ENCODE data around the gene RNF123. TPM values are rescaled to one million over a fixed set of nuclear protein-coding genes. Genes with fewer than 3 reads are reported as not detected.

The RNF123 gene
- total and polyA plus RNA-seq, 2 experiments from 2014 or later: 21.6 to 22.8 TPM

- WGBS, 2 experiments (ENCODE audit: low coverage in 1 of 2, low lambda C conversion rate in 2 of 2, missing lambda C conversion rate in 2 of 2): 95 to 97% methylated on average over 8 of the region's 8 CpGs
- in situ Hi-C loops (cut with MboI): no loop called here
Measured at GRCh38 chr3:49709852-49710251, 20.5 kb downstream of the RNF123 start.

GRCh38 chr3:49711489-49711888, 22.1 kb downstream of the RNF123 start:
- Histone ChIP-seq H3K4me1 (ENCODE audit: insufficient read depth) (no peaks in the 10 kb centered on the region), H3K36me3 (ENCODE audit: low read depth) (no peaks in the 10 kb centered on the region), H3F3A (ENCODE audit: insufficient read depth) (0 out of 2 replicates have a peak, but pooled peaks cover 3% of the 10 kb centered on the region), H3K4me2 (ENCODE audit: unreplicated experiment) (no peak overlapping the region), H3K79me2 (ENCODE audit: insufficient read depth) (no peaks in the 10 kb centered on the region), H3K9ac (no peak overlapping the region), H3K27ac (no peak overlapping the region), H3K27me3 (replicated peaks; ENCODE audit: insufficient read depth) (no peaks in the 10 kb centered on the region), H3K9me2 (ENCODE audit: insufficient read depth) (no peaks in the 10 kb centered on the region), H2AFZ (no peak overlapping the region), H3K9me3 (ENCODE audit: low read depth) (no peaks in the 10 kb centered on the region), H4K20me1 (ENCODE audit: insufficient read depth) (no peaks in the 10 kb centered on the region), H3K4me3 (no peak overlapping the region)
- WGBS, 2 experiments (ENCODE audit: low coverage in 1 of 2, low lambda C conversion rate in 2 of 2, missing lambda C conversion rate in 2 of 2): 96 to 99% methylated on average over 5 of the region's 5 CpGs
- in situ Hi-C loops (cut with MboI): no loop called here
- DNase-seq: no peak
- no peak for TF ChIP-seq EZH2 (IDR thresholded peaks at IDR 0.05; ENCODE audit: insufficient read depth, poor library complexity, severe bottlenecking)
- no peak for TF ChIP-seq EZH2phosphoT487 (IDR thresholded peaks at IDR 0.05; ENCODE audit: insufficient read depth, low read depth)

More at GRCh38 chr3:49709852-49710251, 20.5 kb downstream of the RNF123 start:
- Histone ChIP-seq H3K9me2 (ENCODE audit: insufficient read depth) (no peaks in the 10 kb centered on the region), H3F3A (ENCODE audit: insufficient read depth) (0 out of 2 replicates have a peak, but pooled peaks cover 4% of the 10 kb centered on the region), H3K79me2 (ENCODE audit: insufficient read depth) (no peaks in the 10 kb centered on the region), H3K4me2 (ENCODE audit: unreplicated experiment) (no peak overlapping the region), H3K4me1 (ENCODE audit: insufficient read depth) (no peaks in the 10 kb centered on the region), H3K9ac (no peak overlapping the region), H3K27me3 (replicated peaks; ENCODE audit: insufficient read depth) (no peaks in the 10 kb centered on the region), H2AFZ (no peak overlapping the region), H3K4me3 (no peak overlapping the region), H3K27ac (no peak overlapping the region), H4K20me1 (ENCODE audit: insufficient read depth) (no peaks in the 10 kb centered on the region), H3K9me3 (ENCODE audit: low read depth) (no peaks in the 10 kb centered on the region), H3K36me3 (ENCODE audit: low read depth) (no peaks in the 10 kb centered on the region)
- TF ChIP-seq EZH2 (IDR thresholded peaks at IDR 0.05; ENCODE audit: insufficient read depth, poor library complexity, severe bottlenecking) (no peak), EZH2phosphoT487 (IDR thresholded peaks at IDR 0.05; ENCODE audit: insufficient read depth, low read depth) (no peak)
- no peak for DNase-seq

GRCh38 chr3:49712166-49712565, 22.8 kb downstream of the RNF123 start:
- Histone ChIP-seq H3K4me2 (ENCODE audit: unreplicated experiment) (no peak overlapping the region), H4K20me1 (ENCODE audit: insufficient read depth) (no peaks in the 10 kb centered on the region), H3K9me3 (ENCODE audit: low read depth) (no peaks in the 10 kb centered on the region), H3K36me3 (ENCODE audit: low read depth) (no peaks in the 10 kb centered on the region), H3K9me2 (ENCODE audit: insufficient read depth) (no peaks in the 10 kb centered on the region), H3K4me3 (no peak overlapping the region), H2AFZ (no peak overlapping the region), H3K27ac (no peak overlapping the region), H3K9ac (no peak overlapping the region), H3K4me1 (ENCODE audit: insufficient read depth) (no peaks in the 10 kb centered on the region), H3K79me2 (ENCODE audit: insufficient read depth) (no peaks in the 10 kb centered on the region), H3F3A (ENCODE audit: insufficient read depth) (no peaks in the 10 kb centered on the region), H3K27me3 (replicated peaks; ENCODE audit: insufficient read depth) (no peaks in the 10 kb centered on the region)
- no peak for DNase-seq
- 94 to 95% methylated on average over 11 of the region's 11 CpGs for WGBS, 2 experiments (ENCODE audit: low coverage in 1 of 2, low lambda C conversion rate in 2 of 2, missing lambda C conversion rate in 2 of 2)
- TF ChIP-seq EZH2 (IDR thresholded peaks at IDR 0.05; ENCODE audit: insufficient read depth, poor library complexity, severe bottlenecking) (no peak), EZH2phosphoT487 (IDR thresholded peaks at IDR 0.05; ENCODE audit: insufficient read depth, low read depth) (no peak)
- in situ Hi-C loops (cut with MboI): no loop called here

- Histone ChIP-seq H3K9me3 (ENCODE audit: low read depth) (no peaks in the 10 kb centered on the region), H3K79me2 (ENCODE audit: insufficient read depth) (no peaks in the 10 kb centered on the region), H3K4me1 (ENCODE audit: insufficient read depth) (no peaks in the 10 kb centered on the region), H2AFZ (no peak overlapping the region), H3K36me3 (ENCODE audit: low read depth) (no peaks in the 10 kb centered on the region), H3K27ac (no peak overlapping the region), H3K9me2 (ENCODE audit: insufficient read depth) (no peaks in the 10 kb centered on the region), H4K20me1 (ENCODE audit: insufficient read depth) (no peaks in the 10 kb centered on the region), H3K4me2 (ENCODE audit: unreplicated experiment) (no peak overlapping the region), H3K4me3 (no peak overlapping the region), H3F3A (ENCODE audit: insufficient read depth) (no peaks in the 10 kb centered on the region), H3K27me3 (replicated peaks; ENCODE audit: insufficient read depth) (no peaks in the 10 kb centered on the region), H3K9ac (no peak overlapping the region)
- DNase-seq: no peak
- no peak for TF ChIP-seq EZH2 (IDR thresholded peaks at IDR 0.05; ENCODE audit: insufficient read depth, poor library complexity, severe bottlenecking)
- no peak for TF ChIP-seq EZH2phosphoT487 (IDR thresholded peaks at IDR 0.05; ENCODE audit: insufficient read depth, low read depth)
- 65 to 70% methylated on average over 6 to 7 of the region's 7 CpGs for WGBS, 2 experiments (ENCODE audit: low coverage in 1 of 2, low lambda C conversion rate in 2 of 2, missing lambda C conversion rate in 2 of 2)
- in situ Hi-C loops (cut with MboI): no loop called here
Measured at GRCh38 chr3:49712631-49713317, 23.4 kb downstream of the RNF123 start.
